ENCODE data around the gene ASXL2. TPM values are rescaled to one million over a fixed set of nuclear protein-coding genes. Genes with fewer than 3 reads are reported as not detected.

ASXL2 gene
- total and polyA plus RNA-seq, 4 donors: 2.4 to 29.0 (median 12.3) TPM

DNA sequence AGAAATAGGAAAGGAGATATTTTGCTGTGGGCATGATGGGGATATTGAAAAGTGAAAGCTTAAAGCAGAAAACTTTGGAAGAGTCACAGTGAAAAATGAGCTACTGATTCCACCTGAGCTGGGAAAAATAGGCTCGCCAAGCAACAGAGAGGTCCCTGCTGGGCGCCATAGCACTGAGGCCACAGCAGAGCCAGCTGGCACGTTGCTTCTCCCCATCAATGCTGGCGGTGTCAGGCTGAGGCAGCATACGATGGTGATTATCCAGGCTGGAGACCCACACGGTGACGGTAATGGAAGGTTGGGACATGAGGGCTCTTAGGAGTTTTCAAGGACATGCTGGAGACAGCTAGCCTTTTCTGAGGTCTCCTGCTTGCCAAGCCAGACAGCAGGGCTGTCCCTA is 179.1 kb downstream of the ASXL2 start:
- no peak for DNase-seq
- no peak overlapping the region for H3K4me3 ChIP-seq
- H3K27ac ChIP-seq (ENCODE audit: low read depth in 1 of 2, low read length in 1 of 2): no peak overlapping the region
- H3K27me3 ChIP-seq (ENCODE audit: control insufficient read depth in 3 of 3, insufficient read depth in 3 of 3, low read length in 2 of 3): no peaks in the 10 kb centered on the region
- no peaks in the 10 kb centered on the region for H3K4me1 ChIP-seq (ENCODE audit: control insufficient read depth in 5 of 5, insufficient read depth in 5 of 5, low read length in 5 of 5)
- no peaks in the 10 kb centered on the region for H3K9me3 ChIP-seq (ENCODE audit: control insufficient read depth in 4 of 4, insufficient read depth in 3 of 4, low read length in 3 of 4)
- no peak overlapping the region for H3K9ac ChIP-seq (ENCODE audit: insufficient read depth in 1 of 2, low read length in 2 of 2)
- no peaks in the 10 kb centered on the region for H3K36me3 ChIP-seq (ENCODE audit: control insufficient read depth in 4 of 4, insufficient read depth in 4 of 4, low read length in 4 of 4)
- ATAC-seq (ENCODE audit: insufficient read depth, low FRiP score): no peak
- TF ChIP-seq, protein P1, sequence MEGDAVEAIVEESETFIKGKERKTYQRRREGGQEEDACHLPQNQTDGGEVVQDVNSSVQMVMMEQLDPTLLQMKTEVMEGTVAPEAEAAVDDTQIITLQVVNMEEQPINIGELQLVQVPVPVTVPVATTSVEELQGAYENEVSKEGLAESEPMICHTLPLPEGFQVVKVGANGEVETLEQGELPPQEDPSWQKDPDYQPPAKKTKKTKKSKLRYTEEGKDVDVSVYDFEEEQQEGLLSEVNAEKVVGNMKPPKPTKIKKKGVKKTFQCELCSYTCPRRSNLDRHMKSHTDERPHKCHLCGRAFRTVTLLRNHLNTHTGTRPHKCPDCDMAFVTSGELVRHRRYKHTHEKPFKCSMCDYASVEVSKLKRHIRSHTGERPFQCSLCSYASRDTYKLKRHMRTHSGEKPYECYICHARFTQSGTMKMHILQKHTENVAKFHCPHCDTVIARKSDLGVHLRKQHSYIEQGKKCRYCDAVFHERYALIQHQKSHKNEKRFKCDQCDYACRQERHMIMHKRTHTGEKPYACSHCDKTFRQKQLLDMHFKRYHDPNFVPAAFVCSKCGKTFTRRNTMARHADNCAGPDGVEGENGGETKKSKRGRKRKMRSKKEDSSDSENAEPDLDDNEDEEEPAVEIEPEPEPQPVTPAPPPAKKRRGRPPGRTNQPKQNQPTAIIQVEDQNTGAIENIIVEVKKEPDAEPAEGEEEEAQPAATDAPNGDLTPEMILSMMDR (IDR thresholded peaks at IDR 0.05; ENCODE audit: control extremely low read depth, extremely low read depth): no peak
- WGBS, 2 donors: 85 to 95% methylated on average over 7 of the region's 7 CpGs

DNA sequence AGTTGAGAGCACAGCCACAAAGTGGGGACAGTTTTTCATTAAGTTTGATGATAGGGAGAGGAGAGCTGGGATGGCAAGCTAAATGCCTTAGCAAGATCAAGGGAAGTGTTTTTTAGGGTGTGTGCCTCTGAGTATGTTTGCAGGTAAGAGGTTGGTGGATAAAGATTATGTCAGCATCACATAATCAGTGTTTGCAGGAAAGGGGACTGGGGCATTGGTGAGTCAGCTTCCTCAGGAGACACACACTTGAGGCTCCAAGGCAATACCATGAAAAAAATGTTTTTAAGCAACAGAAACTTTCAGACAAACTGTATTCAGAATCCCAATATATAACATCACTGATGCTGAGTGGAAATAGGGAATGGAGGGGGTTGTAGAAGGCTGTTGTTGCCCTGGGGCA is 179.5 kb downstream of the ASXL2 start:
- H3K4me1 ChIP-seq (ENCODE audit: control insufficient read depth in 5 of 5, insufficient read depth in 5 of 5, low read length in 5 of 5): no peaks in the 10 kb centered on the region
- DNase-seq (no peak), ATAC-seq (ENCODE audit: insufficient read depth, low FRiP score) (no peak)
- no peaks in the 10 kb centered on the region for H3K36me3 ChIP-seq (ENCODE audit: control insufficient read depth in 4 of 4, insufficient read depth in 4 of 4, low read length in 4 of 4)
- H3K9ac ChIP-seq (ENCODE audit: insufficient read depth in 1 of 2, low read length in 2 of 2): no peak overlapping the region
- no peaks in the 10 kb centered on the region for H3K9me3 ChIP-seq (ENCODE audit: control insufficient read depth in 4 of 4, insufficient read depth in 3 of 4, low read length in 3 of 4)
- H3K4me3 ChIP-seq: no peak overlapping the region
- TF ChIP-seq, protein P1 (IDR thresholded peaks at IDR 0.05; ENCODE audit: control extremely low read depth, extremely low read depth): no peak
- no peaks in the 10 kb centered on the region for H3K27me3 ChIP-seq (ENCODE audit: control insufficient read depth in 3 of 3, insufficient read depth in 3 of 3, low read length in 2 of 3)
- no peak overlapping the region for H3K27ac ChIP-seq (ENCODE audit: low read depth in 1 of 2, low read length in 1 of 2)

DNA sequence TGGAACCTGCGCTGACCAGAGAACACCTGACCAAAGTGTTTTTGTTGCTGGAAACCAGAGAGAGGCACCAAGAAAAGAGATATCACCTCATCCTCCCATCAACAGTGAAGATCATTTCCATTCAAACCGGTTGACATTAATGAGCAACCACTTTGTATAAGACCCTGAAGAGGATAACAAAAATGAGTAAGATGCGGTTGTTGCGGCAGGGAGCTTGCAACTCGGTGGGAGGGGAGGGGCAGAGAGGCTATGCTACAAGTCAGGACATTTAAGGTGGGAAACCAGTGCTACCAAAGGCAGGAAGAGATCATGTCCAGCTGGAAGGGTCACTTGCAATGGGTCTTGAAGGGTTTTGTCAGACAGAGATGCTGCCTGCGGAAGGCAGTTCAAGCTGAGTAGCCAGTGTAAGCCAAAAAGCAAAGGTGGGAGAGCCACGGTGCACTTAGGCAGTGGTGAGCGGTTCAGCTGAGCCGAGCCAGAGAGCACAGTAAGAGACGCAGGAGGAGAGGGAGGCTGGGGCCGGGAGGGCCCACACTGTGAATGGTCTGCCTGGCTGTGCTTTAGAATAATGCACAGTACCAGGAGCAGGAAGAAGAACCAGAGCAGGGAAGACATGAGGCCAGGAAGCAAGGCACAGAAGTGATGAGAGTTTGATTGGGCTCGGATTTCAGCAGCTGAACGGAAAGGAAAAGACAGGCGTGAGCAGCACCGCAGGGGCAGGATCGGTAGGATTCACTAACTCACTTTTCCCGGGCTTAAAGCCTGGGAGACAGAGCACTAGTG is 180.5 kb downstream of the ASXL2 start:
- Histone ChIP-seq H3K9me3 (ENCODE audit: control insufficient read depth in 4 of 4, insufficient read depth in 3 of 4, low read length in 3 of 4) (no peaks in the 10 kb centered on the region), H3K4me1 (ENCODE audit: control insufficient read depth in 5 of 5, insufficient read depth in 5 of 5, low read length in 5 of 5) (no peaks in the 10 kb centered on the region), H3K27ac (ENCODE audit: low read depth in 1 of 2, low read length in 1 of 2) (no peak overlapping the region), H3K36me3 (ENCODE audit: control insufficient read depth in 4 of 4, insufficient read depth in 4 of 4, low read length in 4 of 4) (no peaks in the 10 kb centered on the region), H3K9ac (ENCODE audit: insufficient read depth in 1 of 2, low read length in 2 of 2) (no peak overlapping the region), H3K27me3 (ENCODE audit: control insufficient read depth in 3 of 3, insufficient read depth in 3 of 3, low read length in 2 of 3) (no peaks in the 10 kb centered on the region), H3K4me3 (no peak overlapping the region)
- no peak for ATAC-seq (ENCODE audit: insufficient read depth, low FRiP score)
- WGBS, 2 donors: 63 to 77% methylated on average over 17 of the region's 17 CpGs
- TF ChIP-seq, protein P1 (IDR thresholded peaks at IDR 0.05; ENCODE audit: control extremely low read depth, extremely low read depth): no peak
- DNase-seq: peak in 2 of 3 donors; percentile 27 to 44
